HepG2 (cell line): ENCODE measurements around the gene CHKA. TPM values are rescaled to one million over a fixed set of nuclear protein-coding genes. Genes with fewer than 3 reads are reported as not detected.
A peak's percentile ranks its signal among the peaks of the same experiment; 100 is the strongest.

Experiments
- CAMTA2 ChIP-seq: sonication (generic); formaldehyde crosslinking; IDR thresholded peaks from 2 replicates; pipeline ENCODE4 v1.4.0; 2020; ENCODE audit warnings: mild to moderate bottlenecking, missing genetic modification reagents, borderline replicate concordance
- DNMT3B ChIP-seq: conservative IDR thresholded peaks from 2 replicates; pipeline ENCODE4 v1.6.1; 2016; ENCODE audit warnings: missing biosample characterization, control low read depth
- ETV6 ChIP-seq: sonication (generic); formaldehyde crosslinking; conservative IDR thresholded peaks from 2 replicates; pipeline ENCODE4 v1.4.0; 2020; ENCODE audit warnings: missing genetic modification reagents
- KAT7 ChIP-seq: IDR thresholded peaks from 2 replicates; pipeline ENCODE4 v1.6.1; 2018; ENCODE audit warnings: borderline replicate concordance, missing compliant biosample characterization
- SAP130 ChIP-seq: IDR thresholded peaks from 2 replicates; pipeline ENCODE4 v1.6.1; 2016; ENCODE audit warnings: low read depth
- ZFX ChIP-seq: sonication (generic); formaldehyde crosslinking; IDR thresholded peaks from 2 replicates; pipeline ENCODE4 v1.4.0; 2020; ENCODE audit warnings: mild to moderate bottlenecking, low read depth, missing genetic modification reagents, moderate library complexity
- ZNF619 ChIP-seq: sonication (generic); formaldehyde crosslinking; IDR thresholded peaks from 2 replicates; pipeline ENCODE4 v1.4.0; 2020; ENCODE audit warnings: mild to moderate bottlenecking, missing genetic modification reagents
- ZNF841 ChIP-seq: sonication (generic); formaldehyde crosslinking; IDR thresholded peaks from 2 replicates; pipeline ENCODE4 v1.8.1; 2023; ENCODE audit warnings: missing genetic modification reagents, borderline replicate concordance
- polyA plus RNA-seq, 8 experiments: library from polyadenylated mRNA; depleted of rRNA in 3 of 8; stranded (reverse) in 7 of 8; unstranded in 1 of 8; fragments of >200 nt; fragmentation: Illumina TruSeq in 4 of 8; extraction: Trizol in 4 of 8; gene quantifications; 2 replicates each; pipeline versions ENCODE4 v1.2.1 to v1.2.3, GENCODE V29; 2011 to 2016; ENCODE audit warnings: low read depth in 4 of 8, missing spikeins in 1 of 8, mixed read lengths in 1 of 8; ENCODE audit not compliant: insufficient read depth in 1 of 8
- total RNA-seq, 5 experiments: library from RNA; depleted of rRNA; stranded (reverse); fragments of >200 nt; fragmentation: Illumina TruSeq; extraction: Trizol; gene quantifications; 2 replicates each; pipeline ENCODE4 v1.2.3, GENCODE V29; 2016; ENCODE audit warnings: low read depth in 1 of 5
- TF ChIP-seq, protein P1 (sequence below): sonication (generic); formaldehyde crosslinking; IDR thresholded peaks from 2 replicates; pipeline ENCODE4 v1.4.0; 2020; ENCODE audit warnings: missing genetic modification reagents, low read depth, mild to moderate bottlenecking, borderline replicate concordance
- TF ChIP-seq, protein P2 (sequence below): IDR thresholded peaks from 2 replicates; pipeline ENCODE4 v1.6.1; 2016; ENCODE audit warnings: low read depth, borderline replicate concordance
- TF ChIP-seq, protein P3 (sequence below): sonication (generic); formaldehyde crosslinking; IDR thresholded peaks from 2 replicates; pipeline ENCODE4 v1.5.1; 2020; ENCODE audit warnings: mild to moderate bottlenecking, missing genetic modification reagents, moderate library complexity
- TF ChIP-seq, protein P4 (sequence below): sonication (generic); formaldehyde crosslinking; IDR thresholded peaks from 2 replicates; pipeline ENCODE4 v1.8.0; 2022; ENCODE audit warnings: missing genetic modification reagents, mild to moderate bottlenecking, inconsistent platforms, borderline replicate concordance

CHKA gene
- total and polyA plus RNA-seq, 2 of the 13 experiments (the other 11 are each of a cell fraction or from before 2014, with no cell fraction given) = 71.6 to 92.7 TPM

DNA sequence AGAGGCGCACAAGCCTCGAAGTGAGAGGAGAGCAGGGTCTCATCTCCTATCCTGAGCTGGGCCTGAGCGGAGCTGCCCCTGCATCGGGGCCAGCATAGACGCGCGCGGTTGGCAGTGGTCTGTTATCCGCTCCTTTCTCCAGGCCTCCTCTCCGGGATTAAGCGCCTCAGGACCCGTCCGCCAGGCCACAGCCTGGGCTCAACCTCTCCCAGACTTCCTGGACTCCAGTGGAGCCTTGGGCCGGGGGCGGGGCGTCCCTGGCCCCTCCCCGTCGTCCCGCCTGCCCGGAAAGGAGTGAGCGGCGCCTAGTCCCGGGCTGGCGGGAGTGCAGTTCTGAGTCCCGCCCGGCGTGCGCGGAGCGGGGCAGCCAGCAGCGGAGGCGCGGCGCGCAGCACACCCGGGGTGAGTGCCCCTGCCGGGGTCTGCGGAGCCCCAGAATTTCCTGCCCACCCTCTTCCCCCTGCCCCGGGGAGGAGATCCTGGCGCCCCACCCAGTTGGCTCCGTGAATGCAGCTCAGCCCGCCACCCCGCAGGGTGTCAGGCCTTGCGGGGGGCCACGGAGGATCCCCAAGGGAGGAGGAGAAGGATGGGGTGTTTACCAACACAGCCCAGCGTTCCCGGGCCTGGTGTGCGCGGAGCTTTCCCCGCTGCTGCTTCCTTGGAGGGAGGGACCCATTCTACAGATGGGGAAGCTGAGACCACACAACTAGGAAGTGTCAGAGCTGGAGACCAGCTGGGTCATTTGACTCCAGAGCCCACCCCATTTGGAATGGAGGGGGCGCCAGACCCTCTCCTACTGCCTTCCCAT is 82.3 kb downstream of the CHKA start, which contains the start of gene TCIRG1 (continued):
- TF ChIP-seq, protein P1, sequence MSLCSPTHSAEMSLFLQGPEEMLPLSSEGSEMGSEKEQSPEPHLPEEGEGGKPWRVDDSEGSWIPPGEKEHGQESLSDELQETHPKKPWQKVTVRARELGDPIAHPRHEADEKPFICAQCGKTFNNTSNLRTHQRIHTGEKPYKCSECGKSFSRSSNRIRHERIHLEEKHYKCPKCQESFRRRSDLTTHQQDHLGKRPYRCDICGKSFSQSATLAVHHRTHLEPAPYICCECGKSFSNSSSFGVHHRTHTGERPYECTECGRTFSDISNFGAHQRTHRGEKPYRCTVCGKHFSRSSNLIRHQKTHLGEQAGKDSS (CRISPR knock-in tag) = no peak; the same call in 1 of the 2 replicates
- 0 out of 2 replicates have a peak, but pooled peaks have one; percentile 3 for TF ChIP-seq CAMTA2 (CRISPR knock-in tag)
- peak; percentile 66; the same call in 1 of the 2 replicates for TF ChIP-seq SAP130 (CRISPR knock-in tag)
- TF ChIP-seq, protein P2, sequence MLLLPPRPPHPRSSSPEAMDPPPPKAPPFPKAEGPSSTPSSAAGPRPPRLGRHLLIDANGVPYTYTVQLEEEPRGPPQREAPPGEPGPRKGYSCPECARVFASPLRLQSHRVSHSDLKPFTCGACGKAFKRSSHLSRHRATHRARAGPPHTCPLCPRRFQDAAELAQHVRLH (CRISPR knock-in tag) = 0 out of 2 replicates have a peak, but pooled peaks have one; percentile 41
- no peak for TF ChIP-seq ZNF841 (CRISPR knock-in tag)
- TF ChIP-seq ZNF619 (CRISPR knock-in tag) = no peak
- peak; percentile 8; the same call in 1 of the 2 replicates for TF ChIP-seq DNMT3B
- TF ChIP-seq, protein P3, sequence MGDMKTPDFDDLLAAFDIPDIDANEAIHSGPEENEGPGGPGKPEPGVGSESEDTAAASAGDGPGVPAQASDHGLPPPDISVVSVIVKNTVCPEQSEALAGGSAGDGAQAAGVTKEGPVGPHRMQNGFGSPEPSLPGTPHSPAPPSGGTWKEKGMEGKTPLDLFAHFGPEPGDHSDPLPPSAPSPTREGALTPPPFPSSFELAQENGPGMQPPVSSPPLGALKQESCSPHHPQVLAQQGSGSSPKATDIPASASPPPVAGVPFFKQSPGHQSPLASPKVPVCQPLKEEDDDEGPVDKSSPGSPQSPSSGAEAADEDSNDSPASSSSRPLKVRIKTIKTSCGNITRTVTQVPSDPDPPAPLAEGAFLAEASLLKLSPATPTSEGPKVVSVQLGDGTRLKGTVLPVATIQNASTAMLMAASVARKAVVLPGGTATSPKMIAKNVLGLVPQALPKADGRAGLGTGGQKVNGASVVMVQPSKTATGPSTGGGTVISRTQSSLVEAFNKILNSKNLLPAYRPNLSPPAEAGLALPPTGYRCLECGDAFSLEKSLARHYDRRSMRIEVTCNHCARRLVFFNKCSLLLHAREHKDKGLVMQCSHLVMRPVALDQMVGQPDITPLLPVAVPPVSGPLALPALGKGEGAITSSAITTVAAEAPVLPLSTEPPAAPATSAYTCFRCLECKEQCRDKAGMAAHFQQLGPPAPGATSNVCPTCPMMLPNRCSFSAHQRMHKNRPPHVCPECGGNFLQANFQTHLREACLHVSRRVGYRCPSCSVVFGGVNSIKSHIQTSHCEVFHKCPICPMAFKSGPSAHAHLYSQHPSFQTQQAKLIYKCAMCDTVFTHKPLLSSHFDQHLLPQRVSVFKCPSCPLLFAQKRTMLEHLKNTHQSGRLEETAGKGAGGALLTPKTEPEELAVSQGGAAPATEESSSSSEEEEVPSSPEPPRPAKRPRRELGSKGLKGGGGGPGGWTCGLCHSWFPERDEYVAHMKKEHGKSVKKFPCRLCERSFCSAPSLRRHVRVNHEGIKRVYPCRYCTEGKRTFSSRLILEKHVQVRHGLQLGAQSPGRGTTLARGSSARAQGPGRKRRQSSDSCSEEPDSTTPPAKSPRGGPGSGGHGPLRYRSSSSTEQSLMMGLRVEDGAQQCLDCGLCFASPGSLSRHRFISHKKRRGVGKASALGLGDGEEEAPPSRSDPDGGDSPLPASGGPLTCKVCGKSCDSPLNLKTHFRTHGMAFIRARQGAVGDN = peak; percentile 68; the same call in 1 of the 2 replicates
- 0 out of 2 replicates have a peak, but pooled peaks have one; percentile 14 for TF ChIP-seq ETV6 (CRISPR knock-in tag)
- peak; percentile 65 for TF ChIP-seq ZFX
- TF ChIP-seq, protein P4, sequence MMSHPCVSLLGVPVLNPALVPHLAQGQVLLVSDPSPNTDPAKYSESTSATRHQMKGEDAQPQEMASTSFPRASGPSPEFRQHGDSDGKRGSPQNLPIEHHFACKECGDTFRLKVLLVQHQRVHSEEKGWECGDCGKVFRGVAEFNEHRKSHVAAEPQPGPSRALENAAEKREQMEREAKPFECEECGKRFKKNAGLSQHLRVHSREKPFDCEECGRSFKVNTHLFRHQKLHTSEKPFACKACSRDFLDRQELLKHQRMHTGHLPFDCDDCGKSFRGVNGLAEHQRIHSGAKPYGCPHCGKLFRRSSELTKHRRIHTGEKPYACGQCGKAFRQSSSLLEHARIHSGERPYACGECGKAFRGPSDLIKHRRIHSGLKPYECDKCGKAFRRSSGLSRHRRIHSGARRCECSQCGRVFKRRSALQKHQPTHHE = peak; percentile 17; the same call in 1 of the 2 replicates
- TF ChIP-seq KAT7 = peak; percentile 28
- TF ChIP-seq, all 625 proteins: peak for 122
